Lung (tissue), 12 donors: ENCODE results near the gene RELB. TPM values are rescaled to one million over a fixed set of nuclear protein-coding genes. Genes with fewer than 3 reads are reported as not detected.

Experiments used
- ATAC-seq: fragments of 200-7000 bp; cut with Tn5 transposase; one replicate; pipeline ENCODE4 v1.9.1; 2020; ENCODE audit warnings: moderate number of reproducible peaks; ENCODE audit not compliant: insufficient read depth, low FRiP score
- DNase-seq, 3 donors: peaks; one replicate each; pipeline ENCODE4 v3.0.0-alpha.2; 2013 to 2017
- H3K27ac ChIP-seq, 2 donors: one replicate each; pipeline ENCODE4 v1.5.1; 2013; ENCODE audit warnings: mild to moderate bottlenecking in 2 of 2, moderate library complexity in 2 of 2, control low read depth in 1 of 2, inconsistent platforms in 1 of 2, low read depth in 1 of 2, low read length in 1 of 2
- H3K27me3 ChIP-seq, 3 donors: one replicate each; pipeline ENCODE4 v1.5.1; 2013; ENCODE audit warnings: low read length in 2 of 3; ENCODE audit not compliant: control insufficient read depth in 3 of 3, insufficient read depth in 3 of 3
- H3K36me3 ChIP-seq, 4 donors: one replicate each; pipeline ENCODE4 v1.5.1; 2013; ENCODE audit warnings: low read length in 4 of 4, mild to moderate bottlenecking in 1 of 4, moderate library complexity in 1 of 4; ENCODE audit not compliant: control insufficient read depth in 4 of 4, insufficient read depth in 4 of 4
- H3K4me1 ChIP-seq, 5 donors: one replicate each; pipeline ENCODE4 v1.5.1; 2013; ENCODE audit warnings: low read length in 5 of 5, mild to moderate bottlenecking in 2 of 5, moderate library complexity in 1 of 5; ENCODE audit not compliant: control insufficient read depth in 5 of 5, insufficient read depth in 5 of 5
- H3K4me3 ChIP-seq: one replicate; pipeline ENCODE4 v1.5.1; 2013; ENCODE audit warnings: mild to moderate bottlenecking, control low read depth, moderate library complexity
- H3K9ac ChIP-seq, 2 donors: one replicate each; pipeline ENCODE4 v1.5.1; 2013; ENCODE audit warnings: low read length in 2 of 2, control low read depth in 1 of 2; ENCODE audit not compliant: insufficient read depth in 1 of 2
- H3K9me3 ChIP-seq, 4 donors: one replicate each; pipeline ENCODE4 v1.5.1; 2013; ENCODE audit warnings: low read length in 3 of 4, mild to moderate bottlenecking in 1 of 4, moderate library complexity in 1 of 4; ENCODE audit not compliant: control insufficient read depth in 4 of 4, insufficient read depth in 3 of 4
- CTCF ChIP-seq: IDR thresholded peaks from 2 replicates; pipeline ENCODE4 v1.5.1; 2012; ENCODE audit warnings: mild to moderate bottlenecking; ENCODE audit errors: control extremely low read depth, extremely low read depth
- WGBS, 2 donors: extraction: QIAGEN DNeasy Blood & Tissue Kit; methylation state at CpG; one replicate each; pipeline ENCODE4 v1.1.7; 2013; 5-methylcytosine and 5-hydroxymethylcytosine counted together
- polyA plus RNA-seq, 2 donors: library from polyadenylated mRNA; stranded (reverse); fragments of 200-250 nt; gene quantifications; one replicate each; pipeline ENCODE4 v1.2.1, GENCODE V29; 2013
- total RNA-seq, 2 donors: library from RNA; depleted of rRNA in 1 of 2; stranded (reverse); fragments of >200 nt in 1 of 2; gene quantifications; one replicate each; pipeline ENCODE4 v1.2.1, GENCODE V29; 2014 to 2021
- donor health status: control.
- donor health status: control.
- donor health status: Bipolar disorder and iron deficiency.
- donor health status: healthy.
- donor health status: DM: yes; HTN: yes; CAD: no.

The RELB gene
- total and polyA plus RNA-seq, 4 donors: 9.4 to 65.9 (median 19.8) TPM

DNA sequence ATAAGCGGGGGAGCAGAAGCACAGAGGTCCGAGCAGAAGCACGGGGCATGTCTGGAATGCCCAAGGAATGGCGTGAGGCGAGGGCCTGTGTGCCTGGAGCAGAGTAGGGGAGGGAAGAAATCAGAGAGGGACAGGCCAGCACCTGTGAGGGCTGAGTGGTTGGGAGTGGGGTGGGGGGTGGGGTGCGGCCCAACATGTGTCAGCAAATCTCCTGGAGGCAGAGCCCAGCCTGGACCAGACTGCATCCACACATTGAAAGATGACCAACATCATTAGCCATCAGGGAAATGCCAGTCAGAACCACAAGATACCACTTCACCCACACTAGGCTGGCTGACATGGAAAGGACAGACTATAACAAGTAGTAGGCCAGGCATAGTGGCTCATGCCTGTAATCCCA is 48.8 kb downstream of the RELB start:
- no peak overlapping the region for H3K27ac ChIP-seq

GRCh38 chr19:45051929-45052579 is 50.8 kb downstream of the RELB start:
- TF ChIP-seq CTCF: no peak
- ATAC-seq (no peak), DNase-seq (no peak)
- Histone ChIP-seq H3K9me3 (no peaks in the 10 kb centered on the region), H3K4me3 (no peak overlapping the region), H3K36me3 (peaks cover 9 to 48% (median 30%) of the 10 kb centered on the region in 4 donors), H3K27ac (no peak overlapping the region), H3K4me1 (peaks cover 0 to 3% (median 0%) of the 10 kb centered on the region in 5 donors), H3K9ac (no peak overlapping the region), H3K27me3 (no peaks in the 10 kb centered on the region)
- 73 to 74% methylated on average over 9 of the region's 9 CpGs for WGBS, 2 donors

More for the DNA sequence above, 48.8 kb downstream of the RELB start:
- no peak for ATAC-seq
- Histone ChIP-seq H3K9me3 (no peaks in the 10 kb centered on the region), H3K4me1 (peaks cover 0 to 10% (median 6%) of the 10 kb centered on the region in 5 donors), H3K9ac (no peak overlapping the region), H3K4me3 (no peak overlapping the region), H3K27me3 (no peaks in the 10 kb centered on the region), H3K36me3 (peaks cover 9 to 41% (median 21%) of the 10 kb centered on the region in 4 donors)
- no peak for DNase-seq
- no peak for TF ChIP-seq CTCF
- WGBS, 2 donors: 93 to 94% methylated on average over 6 of the region's 6 CpGs

DNA sequence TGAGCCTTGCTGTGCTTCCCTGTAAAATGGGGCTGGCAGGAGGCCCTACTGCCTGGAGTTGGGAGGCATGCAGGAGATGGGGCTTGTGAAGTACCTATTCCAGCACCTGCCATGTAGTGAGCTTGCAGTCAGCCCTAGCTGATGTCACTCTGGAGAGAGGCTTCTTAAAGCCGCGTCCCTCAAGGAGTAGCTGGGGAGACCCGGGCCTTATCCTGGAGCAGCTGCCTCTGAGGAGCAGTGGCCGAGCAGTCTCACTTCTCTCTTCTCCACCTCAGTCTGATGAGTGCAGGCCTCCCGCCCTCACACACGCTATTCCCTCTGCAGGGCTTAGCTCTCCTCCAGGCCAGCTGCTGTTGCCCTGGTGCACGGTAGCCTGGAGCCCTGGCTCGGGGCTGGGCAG is 55.6 kb downstream of the RELB start:
- Histone ChIP-seq H3K4me3 (no peak overlapping the region), H3K27me3 (no peaks in the 10 kb centered on the region), H3K36me3 (peaks cover 28 to 84% (median 61%) of the 10 kb centered on the region in 4 donors), H3K27ac (no peak overlapping the region), H3K9ac (no peak overlapping the region), H3K9me3 (no peaks in the 10 kb centered on the region), H3K4me1 (peaks cover 0 to 2% (median 0%) of the 10 kb centered on the region in 5 donors)
- no peak for ATAC-seq
- TF ChIP-seq CTCF: no peak
- no peak for DNase-seq
- 86 to 94% methylated on average over 8 of the region's 8 CpGs for WGBS, 2 donors

DNA sequence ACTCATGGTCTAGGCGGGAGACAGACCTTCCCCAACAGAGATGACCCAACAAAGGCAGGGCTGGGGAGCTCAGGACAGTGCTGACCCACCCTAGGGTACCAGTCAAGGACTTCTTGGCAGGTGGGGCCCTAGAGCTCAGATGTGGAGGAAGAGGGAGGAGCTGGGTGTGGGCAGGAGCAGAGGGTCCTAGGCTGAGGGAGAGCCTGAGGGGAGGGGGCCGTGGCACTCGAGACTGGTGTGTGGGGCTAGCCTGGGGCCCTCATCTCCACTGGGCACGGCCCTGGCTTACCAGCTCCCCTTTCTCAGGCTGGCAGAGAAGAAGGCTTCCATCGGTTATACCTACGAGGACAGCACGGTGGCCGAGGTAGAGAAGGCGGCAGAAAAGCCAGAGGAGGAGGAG is 56.2 kb downstream of the RELB start:
- Histone ChIP-seq H3K4me1 (no peaks in the 10 kb centered on the region), H3K4me3 (no peak overlapping the region), H3K27ac (no peak overlapping the region), H3K27me3 (no peaks in the 10 kb centered on the region), H3K36me3 (peaks cover 31 to 81% (median 61%) of the 10 kb centered on the region in 4 donors), H3K9me3 (no peaks in the 10 kb centered on the region), H3K9ac (no peak overlapping the region)
- ATAC-seq: no peak
- TF ChIP-seq CTCF: no peak
- DNase-seq: no peak
- WGBS, 2 donors: 91 to 97% methylated on average over 9 of the region's 9 CpGs
